ENCODE measurements around the gene USP53. TPM values are rescaled to one million over a fixed set of nuclear protein-coding genes. Genes with fewer than 3 reads are reported as not detected.

Gene USP53
- total RNA-seq, 1 donor from 2014 or later = 26.6 TPM

DNA sequence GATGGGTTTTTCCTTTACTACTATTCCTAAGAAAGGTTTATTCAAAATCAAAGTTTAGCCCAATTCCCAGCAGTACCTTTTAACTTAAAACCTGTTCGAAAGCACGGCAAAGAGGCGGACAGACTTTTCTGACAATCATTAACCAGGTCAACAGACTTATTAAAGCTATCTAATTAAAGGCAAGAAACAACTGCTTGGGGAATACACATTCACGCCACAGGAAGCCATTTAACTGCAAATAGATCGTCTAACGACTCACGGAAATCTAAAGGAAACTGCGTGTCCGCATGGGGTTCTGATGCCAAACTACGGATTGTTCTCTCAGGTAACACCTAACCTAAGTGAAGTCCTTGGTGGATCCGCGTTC, 663 bp upstream of the USP53 start:
- H3K27me3 ChIP-seq (ENCODE audit: control insufficient read depth, insufficient read depth, low read length) = no peaks in the 10 kb centered on the region
- H3K4me3 ChIP-seq (ENCODE audit: low read depth, low read length) = peak overlapping the region; percentile 46
- DNase-seq (ENCODE audit: low read depth) = no peak
- H3K36me3 ChIP-seq (ENCODE audit: control insufficient read depth, insufficient read depth, low read length) = no peaks in the 10 kb centered on the region
- TF ChIP-seq, protein P1, sequence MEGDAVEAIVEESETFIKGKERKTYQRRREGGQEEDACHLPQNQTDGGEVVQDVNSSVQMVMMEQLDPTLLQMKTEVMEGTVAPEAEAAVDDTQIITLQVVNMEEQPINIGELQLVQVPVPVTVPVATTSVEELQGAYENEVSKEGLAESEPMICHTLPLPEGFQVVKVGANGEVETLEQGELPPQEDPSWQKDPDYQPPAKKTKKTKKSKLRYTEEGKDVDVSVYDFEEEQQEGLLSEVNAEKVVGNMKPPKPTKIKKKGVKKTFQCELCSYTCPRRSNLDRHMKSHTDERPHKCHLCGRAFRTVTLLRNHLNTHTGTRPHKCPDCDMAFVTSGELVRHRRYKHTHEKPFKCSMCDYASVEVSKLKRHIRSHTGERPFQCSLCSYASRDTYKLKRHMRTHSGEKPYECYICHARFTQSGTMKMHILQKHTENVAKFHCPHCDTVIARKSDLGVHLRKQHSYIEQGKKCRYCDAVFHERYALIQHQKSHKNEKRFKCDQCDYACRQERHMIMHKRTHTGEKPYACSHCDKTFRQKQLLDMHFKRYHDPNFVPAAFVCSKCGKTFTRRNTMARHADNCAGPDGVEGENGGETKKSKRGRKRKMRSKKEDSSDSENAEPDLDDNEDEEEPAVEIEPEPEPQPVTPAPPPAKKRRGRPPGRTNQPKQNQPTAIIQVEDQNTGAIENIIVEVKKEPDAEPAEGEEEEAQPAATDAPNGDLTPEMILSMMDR (IDR thresholded peaks at IDR 0.05; ENCODE audit: insufficient read depth, low read length, severe bottlenecking) = no peak
- no peak for FAIRE-seq

DNA sequence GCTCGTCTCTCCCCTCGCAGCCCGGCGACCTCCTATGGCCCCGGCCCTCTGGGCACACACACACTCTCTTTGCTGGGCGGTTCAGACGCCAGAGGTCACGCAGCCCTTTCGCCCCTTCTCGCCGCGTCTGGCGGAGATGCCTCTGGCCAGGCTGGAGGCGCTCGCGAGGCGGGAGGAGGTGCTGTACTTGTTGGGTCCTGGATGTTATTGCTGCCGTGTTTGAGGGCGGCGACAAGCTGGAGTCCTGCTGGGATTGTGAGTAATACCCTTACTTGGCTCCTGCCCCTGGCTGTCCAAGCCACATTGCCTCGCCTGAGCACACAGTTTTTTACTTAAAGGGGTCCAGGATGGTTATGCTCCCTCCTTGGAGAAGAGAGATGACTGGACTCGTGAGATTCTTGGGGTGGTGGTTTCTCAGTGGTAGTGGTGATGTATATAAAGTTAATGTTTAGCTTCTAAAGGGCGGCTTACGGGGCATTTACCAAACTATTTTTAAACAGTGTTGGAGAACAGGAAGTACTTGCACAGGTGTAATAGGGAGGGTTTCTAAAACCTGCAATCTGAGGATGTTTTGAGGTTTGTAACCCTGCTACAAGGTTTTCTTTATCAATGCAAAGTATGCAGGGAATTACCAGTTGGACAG, 572 bp downstream of the USP53 start:
- peak; percentile 87 for DNase-seq (ENCODE audit: low read depth)
- Histone ChIP-seq H3K4me3 (ENCODE audit: low read depth, low read length) (peak overlapping the region; percentile 91), H3K36me3 (ENCODE audit: control insufficient read depth, insufficient read depth, low read length) (peaks cover 2% of the 10 kb centered on the region), H3K27me3 (ENCODE audit: control insufficient read depth, insufficient read depth, low read length) (no peaks in the 10 kb centered on the region)
- TF ChIP-seq, protein P1 (IDR thresholded peaks at IDR 0.05; ENCODE audit: insufficient read depth, low read length, severe bottlenecking) = peak; percentile 53
- peak; percentile 81 for FAIRE-seq

DNA sequence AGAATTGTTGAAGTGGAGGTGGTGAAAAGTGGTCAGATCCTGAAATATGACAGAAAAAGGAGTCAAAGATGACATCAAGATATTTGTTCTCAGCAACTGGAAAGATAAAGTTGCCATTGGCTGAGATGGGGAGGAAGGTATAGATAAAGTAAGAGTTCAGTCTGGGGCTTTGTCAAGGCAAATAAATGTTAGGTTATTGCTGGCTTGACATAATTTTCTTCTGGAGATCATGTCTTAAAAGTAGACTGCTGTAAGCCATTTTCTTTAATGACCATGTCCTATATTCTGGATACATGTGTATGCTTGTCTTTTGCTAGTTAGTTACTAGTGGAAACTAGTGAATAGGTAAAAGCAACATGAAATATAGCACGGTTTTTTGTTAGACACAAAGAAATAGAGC, 5.6 kb downstream of the USP53 start:
- Histone ChIP-seq H3K4me3 (ENCODE audit: low read depth, low read length) (no peak overlapping the region), H3K36me3 (ENCODE audit: control insufficient read depth, insufficient read depth, low read length) (peaks cover 2% of the 10 kb centered on the region), H3K27me3 (ENCODE audit: control insufficient read depth, insufficient read depth, low read length) (no peaks in the 10 kb centered on the region)
- FAIRE-seq (no peak), DNase-seq (ENCODE audit: low read depth) (no peak)
- TF ChIP-seq, protein P1 (IDR thresholded peaks at IDR 0.05; ENCODE audit: insufficient read depth, low read length, severe bottlenecking) = no peak

DNA sequence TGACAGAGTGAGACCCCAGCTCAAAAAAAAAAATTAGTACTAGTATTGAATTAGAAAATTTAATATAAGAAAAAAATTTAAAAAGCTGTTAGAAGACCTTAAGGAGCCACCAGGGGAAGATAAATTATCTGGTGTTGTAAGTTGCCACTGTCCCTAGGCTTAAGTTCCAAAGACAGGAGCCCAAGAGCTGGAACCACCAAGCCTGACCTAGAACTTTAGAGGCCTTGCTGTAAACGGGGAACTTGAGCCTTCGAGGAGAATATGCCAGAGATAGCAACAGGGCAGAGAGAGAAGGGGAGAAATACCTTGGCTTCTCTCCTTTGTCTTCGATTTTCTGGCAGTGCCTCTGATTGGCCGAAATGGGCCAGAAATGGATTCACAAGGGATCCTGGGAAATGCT, 8.9 kb downstream of the USP53 start:
- FAIRE-seq (no peak), DNase-seq (ENCODE audit: low read depth) (no peak)
- Histone ChIP-seq H3K36me3 (ENCODE audit: control insufficient read depth, insufficient read depth, low read length) (peaks cover 2% of the 10 kb centered on the region), H3K4me3 (ENCODE audit: low read depth, low read length) (no peak overlapping the region), H3K27me3 (ENCODE audit: control insufficient read depth, insufficient read depth, low read length) (no peaks in the 10 kb centered on the region)
- TF ChIP-seq, protein P1 (IDR thresholded peaks at IDR 0.05; ENCODE audit: insufficient read depth, low read length, severe bottlenecking) = no peak

DNA sequence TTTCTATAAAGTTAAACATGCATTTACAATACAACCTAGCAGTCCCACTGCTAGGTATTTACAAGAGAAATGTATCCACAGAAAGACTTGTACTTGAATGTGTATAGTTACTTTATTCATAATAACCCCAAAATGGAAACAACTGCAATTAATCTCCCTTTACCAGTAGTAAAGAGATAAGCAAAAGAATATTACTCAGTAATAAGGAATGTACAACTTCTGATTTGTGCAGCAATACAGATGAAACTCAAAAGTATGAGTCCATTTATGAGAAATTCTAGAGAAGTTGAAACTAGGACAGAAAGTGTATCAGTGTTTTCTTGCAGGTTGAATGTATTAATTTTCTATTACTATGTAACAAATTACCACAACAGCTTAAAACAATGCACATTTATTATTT, 15.2 kb downstream of the USP53 start:
- no peak for DNase-seq (ENCODE audit: low read depth)
- Histone ChIP-seq H3K36me3 (ENCODE audit: control insufficient read depth, insufficient read depth, low read length) (no peaks in the 10 kb centered on the region), H3K4me3 (ENCODE audit: low read depth, low read length) (no peak overlapping the region), H3K27me3 (ENCODE audit: control insufficient read depth, insufficient read depth, low read length) (no peaks in the 10 kb centered on the region)
- FAIRE-seq = no peak
- TF ChIP-seq, protein P1 (IDR thresholded peaks at IDR 0.05; ENCODE audit: insufficient read depth, low read length, severe bottlenecking) = no peak

DNA sequence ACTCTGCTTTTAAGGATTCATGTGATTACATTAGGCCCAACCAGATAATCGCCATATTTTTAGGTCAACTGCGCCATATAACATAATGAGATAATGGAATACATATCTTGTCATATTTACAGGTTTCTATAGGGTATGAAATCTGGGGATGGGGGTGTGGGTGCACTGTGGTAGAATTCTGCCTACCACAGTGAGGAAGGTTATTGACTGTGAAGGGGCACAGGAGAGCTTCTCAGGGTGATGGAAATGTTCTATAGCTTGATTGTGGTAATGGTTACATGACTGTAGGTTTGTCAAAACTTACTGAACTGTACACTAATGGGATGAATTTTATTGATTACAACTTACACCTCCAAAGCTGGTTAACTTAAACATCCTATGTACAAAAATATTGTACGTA, 15.9 kb downstream of the USP53 start:
- Histone ChIP-seq H3K36me3 (ENCODE audit: control insufficient read depth, insufficient read depth, low read length) (no peaks in the 10 kb centered on the region), H3K27me3 (ENCODE audit: control insufficient read depth, insufficient read depth, low read length) (no peaks in the 10 kb centered on the region), H3K4me3 (ENCODE audit: low read depth, low read length) (no peak overlapping the region)
- FAIRE-seq (no peak), DNase-seq (ENCODE audit: low read depth) (no peak)
- TF ChIP-seq, protein P1 (IDR thresholded peaks at IDR 0.05; ENCODE audit: insufficient read depth, low read length, severe bottlenecking) = no peak

Measured in bronchial epithelial cell (primary cell).